GM12874 (cell line): ENCODE results near the gene NUBP1.

Source experiments
- TF ChIP-seq, protein P1 (sequence below): IDR thresholded peaks from 2 replicates; pipeline ENCODE4 v1.5.1; 2011; ENCODE audit warnings: low read depth, mild to moderate bottlenecking, control low read depth, low read length, moderate library complexity; ENCODE audit not compliant: insufficient read depth

Gene NUBP1

DNA sequence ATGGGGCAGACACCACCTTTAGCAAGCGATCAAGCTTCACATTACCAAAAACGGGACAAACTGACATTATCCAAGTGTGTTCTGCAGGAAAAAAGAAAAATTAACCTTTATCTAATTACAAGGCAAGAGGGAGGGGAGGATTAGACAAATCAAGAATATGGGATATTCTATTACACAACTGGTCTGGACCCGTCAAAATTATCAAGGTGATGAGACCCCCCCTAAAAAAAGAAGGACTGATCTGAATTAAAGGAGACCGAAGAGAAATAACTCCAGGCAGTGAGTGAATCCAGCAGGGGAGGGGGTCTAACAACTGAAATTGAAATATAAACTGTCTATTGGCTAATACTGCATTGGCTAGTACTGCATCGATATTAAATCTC lies 424 bp upstream of the NUBP1 start:
- TF ChIP-seq, protein P1, sequence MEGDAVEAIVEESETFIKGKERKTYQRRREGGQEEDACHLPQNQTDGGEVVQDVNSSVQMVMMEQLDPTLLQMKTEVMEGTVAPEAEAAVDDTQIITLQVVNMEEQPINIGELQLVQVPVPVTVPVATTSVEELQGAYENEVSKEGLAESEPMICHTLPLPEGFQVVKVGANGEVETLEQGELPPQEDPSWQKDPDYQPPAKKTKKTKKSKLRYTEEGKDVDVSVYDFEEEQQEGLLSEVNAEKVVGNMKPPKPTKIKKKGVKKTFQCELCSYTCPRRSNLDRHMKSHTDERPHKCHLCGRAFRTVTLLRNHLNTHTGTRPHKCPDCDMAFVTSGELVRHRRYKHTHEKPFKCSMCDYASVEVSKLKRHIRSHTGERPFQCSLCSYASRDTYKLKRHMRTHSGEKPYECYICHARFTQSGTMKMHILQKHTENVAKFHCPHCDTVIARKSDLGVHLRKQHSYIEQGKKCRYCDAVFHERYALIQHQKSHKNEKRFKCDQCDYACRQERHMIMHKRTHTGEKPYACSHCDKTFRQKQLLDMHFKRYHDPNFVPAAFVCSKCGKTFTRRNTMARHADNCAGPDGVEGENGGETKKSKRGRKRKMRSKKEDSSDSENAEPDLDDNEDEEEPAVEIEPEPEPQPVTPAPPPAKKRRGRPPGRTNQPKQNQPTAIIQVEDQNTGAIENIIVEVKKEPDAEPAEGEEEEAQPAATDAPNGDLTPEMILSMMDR, result no peak

DNA sequence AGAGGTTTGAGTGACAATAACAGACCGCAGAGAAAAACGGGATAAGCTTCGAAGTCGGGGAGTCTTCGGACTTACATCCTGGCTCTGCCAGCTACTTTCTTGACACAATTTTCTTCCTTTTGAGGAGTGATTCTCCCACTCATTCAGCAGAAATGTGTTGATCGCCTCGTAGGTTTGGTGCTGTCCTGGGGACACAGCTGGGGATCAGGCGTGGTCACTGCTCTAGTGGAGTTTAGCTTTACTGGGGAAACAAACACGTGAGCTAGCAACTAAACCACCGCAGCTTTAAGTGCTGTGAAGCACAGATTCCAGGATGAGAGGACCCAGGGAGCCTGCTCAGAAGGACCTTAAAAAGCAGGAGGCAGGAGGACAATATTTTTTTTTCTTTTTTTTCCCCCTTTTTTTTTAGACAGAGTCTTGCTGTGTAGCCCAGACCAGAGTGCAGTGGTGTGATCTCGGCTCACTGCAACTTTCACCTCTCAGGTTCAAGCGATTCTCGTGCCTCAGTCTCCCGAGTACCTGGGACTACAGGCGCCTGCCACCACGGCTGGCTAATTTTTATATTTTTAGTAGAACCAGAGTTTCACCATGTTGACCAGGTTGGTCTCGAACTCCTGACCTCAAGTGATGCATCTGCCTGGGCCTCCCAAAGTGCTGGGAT lies 858 bp downstream of the NUBP1 start:
- TF ChIP-seq, protein P1, result no peak

- TF ChIP-seq, protein P1, result no peak
Measured at GRCh38 chr16:10745841-10746240, 2.2 kb downstream of the NUBP1 start.

DNA sequence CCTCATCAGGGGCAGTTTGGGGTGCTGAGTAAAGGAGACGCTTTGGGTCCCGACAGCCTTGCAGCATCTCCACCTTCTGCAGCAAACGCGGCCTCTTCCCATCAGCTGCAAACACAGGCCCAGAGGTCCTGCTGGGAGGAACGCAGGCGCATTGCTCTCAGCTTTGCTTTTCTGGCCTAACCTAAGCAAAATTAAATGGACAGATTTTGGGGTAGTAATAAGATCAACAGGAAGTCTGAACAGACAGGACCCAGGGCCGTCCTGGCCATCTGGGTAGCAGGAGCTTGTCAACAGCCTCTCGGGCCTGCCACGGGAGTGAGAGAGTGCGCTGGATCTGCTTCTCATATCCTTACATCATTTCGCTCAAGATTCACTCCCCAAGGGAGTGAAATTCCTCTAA lies 7.2 kb downstream of the NUBP1 start:
- TF ChIP-seq, protein P1, result no peak

GRCh38 chr16:10751291-10751697 lies 7.7 kb downstream of the NUBP1 start:
- TF ChIP-seq, protein P1, result no peak

DNA sequence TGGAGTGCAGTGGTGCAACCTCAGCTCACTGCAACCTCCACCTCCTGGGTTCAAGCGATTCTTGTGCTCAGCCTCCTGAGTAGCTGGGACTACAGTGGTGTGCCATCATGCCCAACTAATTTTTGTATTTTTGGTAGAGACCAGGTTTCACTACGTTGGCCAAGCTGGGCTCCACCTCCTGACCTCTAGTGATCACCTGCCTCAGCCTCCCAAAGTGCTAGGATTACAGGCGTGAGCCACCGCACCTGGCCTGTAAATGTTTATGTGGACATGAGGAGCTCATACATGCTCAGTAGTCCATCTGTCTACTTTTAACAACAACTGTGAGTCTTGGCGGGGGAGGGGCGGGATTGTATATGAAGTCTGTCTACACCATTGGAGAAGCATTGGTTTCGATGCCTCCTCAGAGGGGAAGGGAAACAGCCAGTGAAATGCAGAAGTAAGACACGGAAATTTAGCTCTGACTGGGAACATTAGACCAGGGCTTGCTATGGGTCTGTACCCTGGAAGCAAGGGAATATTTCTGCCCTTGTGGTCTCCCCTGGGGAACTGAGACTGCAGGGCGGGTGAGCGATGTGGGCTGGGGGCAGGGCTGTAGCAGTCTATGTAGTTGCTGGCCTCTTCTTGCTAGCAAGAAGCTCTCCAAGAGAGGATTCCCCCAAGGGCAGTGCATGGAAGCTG lies 9.3 kb downstream of the NUBP1 start:
- TF ChIP-seq, protein P1, result no peak

GRCh38 chr16:10753670-10754069 lies 10.0 kb downstream of the NUBP1 start:
- TF ChIP-seq, protein P1, result no peak
